H9 (cell line): ENCODE data around the gene CDH4. TPM values are rescaled to one million over a fixed set of nuclear protein-coding genes. Genes with fewer than 3 reads are reported as not detected.

Experiments
- DNase-seq: peaks from one replicate; pipeline ENCODE4 v3.0.0-alpha.2; 2017
- H2AFZ ChIP-seq: one replicate; pipeline ENCODE4 v1.6.1; 2013; ENCODE audit warnings: mild to moderate bottlenecking, low read length, control low read depth, moderate library complexity
- H2AK5ac ChIP-seq: 2 replicates; pipeline ENCODE4 v1.6.1; 2013; ENCODE audit warnings: low read length, control low read depth, mixed read lengths; ENCODE audit not compliant: insufficient read length
- H2BK120ac ChIP-seq: one replicate; pipeline ENCODE4 v1.6.1; 2013; ENCODE audit warnings: low read depth, mild to moderate bottlenecking, low read length, control low read depth, inconsistent platforms; ENCODE audit not compliant: poor library complexity, severe bottlenecking
- H2BK12ac ChIP-seq: 2 replicates; pipeline ENCODE4 v1.6.1; 2013; ENCODE audit warnings: low read length, control low read depth, mixed read lengths, low read depth; ENCODE audit not compliant: insufficient read length
- H2BK15ac ChIP-seq: 2 replicates; pipeline ENCODE4 v1.6.1; 2013; ENCODE audit warnings: low read depth, low read length, control low read depth
- H2BK20ac ChIP-seq: one replicate; pipeline ENCODE4 v1.6.1; 2013; ENCODE audit warnings: low read depth, mild to moderate bottlenecking, low read length, control low read depth, inconsistent platforms; ENCODE audit not compliant: poor library complexity, severe bottlenecking
- H2BK5ac ChIP-seq: 2 replicates; pipeline ENCODE4 v1.6.1; 2013; ENCODE audit warnings: low read length, control low read depth, mixed read lengths; ENCODE audit not compliant: insufficient read length
- H3K14ac ChIP-seq: 2 replicates; pipeline ENCODE4 v1.6.1; 2013; ENCODE audit warnings: low read length, control low read depth; ENCODE audit not compliant: insufficient read depth
- H3K18ac ChIP-seq: 2 replicates; pipeline ENCODE4 v1.6.1; 2013; ENCODE audit warnings: low read depth, mild to moderate bottlenecking, mixed read lengths, low read length, control low read depth; ENCODE audit not compliant: insufficient read length
- H3K23ac ChIP-seq: 2 replicates; pipeline ENCODE4 v1.6.1; 2013; ENCODE audit warnings: low read length, control low read depth, mixed read lengths, low read depth; ENCODE audit not compliant: insufficient read length
- H3K23me2 ChIP-seq: 2 replicates; pipeline ENCODE4 v1.6.1; 2013; ENCODE audit warnings: low read depth, mild to moderate bottlenecking, mixed read lengths, low read length, control low read depth; ENCODE audit not compliant: insufficient read length, poor library complexity, severe bottlenecking
- H3K27ac ChIP-seq: 2 replicates; pipeline ENCODE4 v1.5.1; 2013; ENCODE audit warnings: low read length, control low read depth, mixed read lengths, low read depth; ENCODE audit not compliant: insufficient read length
- H3K27me3 ChIP-seq: 2 replicates; pipeline ENCODE4 v1.6.1; 2013; ENCODE audit warnings: low read length, control low read depth, inconsistent platforms; ENCODE audit not compliant: insufficient read depth
- H3K4ac ChIP-seq: 2 replicates; pipeline ENCODE4 v1.6.1; 2013; ENCODE audit warnings: low read depth, mild to moderate bottlenecking, control low read depth, inconsistent platforms, low read length, moderate library complexity
- H3K4me1 ChIP-seq: 2 replicates; pipeline ENCODE4 v1.6.1; 2013; ENCODE audit warnings: low read length, control low read depth, inconsistent platforms; ENCODE audit not compliant: insufficient read depth
- H3K4me2 ChIP-seq: 2 replicates; pipeline ENCODE4 v1.6.1; 2013; ENCODE audit warnings: low read length, control low read depth, mixed read lengths; ENCODE audit not compliant: insufficient read length, insufficient read depth
- H3K56ac ChIP-seq: 2 replicates; pipeline ENCODE4 v1.6.1; 2013; ENCODE audit warnings: low read depth, mild to moderate bottlenecking, mixed read lengths, low read length, control low read depth; ENCODE audit not compliant: insufficient read length
- H3K79me1 ChIP-seq: 2 replicates; pipeline ENCODE4 v1.6.1; 2013; ENCODE audit warnings: low read depth, mild to moderate bottlenecking, moderate library complexity, low read length, control low read depth, inconsistent platforms; ENCODE audit not compliant: insufficient read depth, poor library complexity, severe bottlenecking
- H3K79me2 ChIP-seq: 2 replicates; pipeline ENCODE4 v1.6.1; 2013; ENCODE audit warnings: low read length, control low read depth, inconsistent platforms; ENCODE audit not compliant: insufficient read depth
- H3K9ac ChIP-seq: 2 replicates; pipeline ENCODE4 v1.6.1; 2013; ENCODE audit warnings: low read length, control low read depth, mixed read lengths; ENCODE audit not compliant: insufficient read length; ENCODE audit errors: extremely low read depth
- H3K9me3 ChIP-seq: one replicate; pipeline ENCODE4 v1.6.1; 2013; ENCODE audit warnings: low read depth, low read length, inconsistent platforms; ENCODE audit not compliant: control insufficient read depth
- H3T11ph ChIP-seq: one replicate; pipeline ENCODE4 v1.6.1; 2013; ENCODE audit warnings: mild to moderate bottlenecking, low read length, control low read depth, inconsistent platforms
- H4K20me1 ChIP-seq: one replicate; pipeline ENCODE4 v1.6.1; 2013; ENCODE audit not compliant: control insufficient read depth, insufficient read length, insufficient read depth
- H4K5ac ChIP-seq: 2 replicates; pipeline ENCODE4 v1.6.1; 2013; ENCODE audit warnings: low read depth, mild to moderate bottlenecking, mixed read lengths, low read length, control low read depth; ENCODE audit not compliant: insufficient read length
- H4K8ac ChIP-seq: replicated peaks from 2 replicates; pipeline ENCODE4 v1.6.1; 2013; ENCODE audit warnings: low read length, control low read depth, mixed read lengths, low read depth; ENCODE audit not compliant: insufficient read length
- H4K91ac ChIP-seq: 2 replicates; pipeline ENCODE4 v1.6.1; 2013; ENCODE audit warnings: low read depth, mild to moderate bottlenecking, moderate library complexity, mixed read lengths, low read length, control low read depth; ENCODE audit not compliant: insufficient read length
- H3K27ac Mint-ChIP-seq, 3 experiments: 2 replicates in 2 of 3; 3 replicates in 1 of 3; pipeline ENCODE4 v1.8.0; 2020 to 2021; ENCODE audit warnings: mixed read lengths in 3 of 3, mild to moderate bottlenecking in 1 of 3, moderate library complexity in 1 of 3
- H3K27me3 Mint-ChIP-seq: 2 replicates; pipeline ENCODE4 v1.8.0; 2021; ENCODE audit warnings: low read depth, mild to moderate bottlenecking, moderate library complexity, mixed read lengths
- H3K36me3 Mint-ChIP-seq, 3 experiments: 2 replicates in 2 of 3; 3 replicates in 1 of 3; pipeline ENCODE4 v1.8.0; 2020 to 2021; ENCODE audit warnings: low read depth in 3 of 3, mixed read lengths in 3 of 3; ENCODE audit not compliant: insufficient read depth in 1 of 3
- H3K4me1 Mint-ChIP-seq, 2 experiments: 2 replicates each; pipeline ENCODE4 v1.8.0; 2020; ENCODE audit warnings: mixed read lengths in 2 of 2
- H3K4me3 Mint-ChIP-seq, 2 experiments: 2 replicates in 1 of 2; 3 replicates in 1 of 2; pipeline ENCODE4 v1.8.0; 2020 to 2021; ENCODE audit warnings: mild to moderate bottlenecking in 2 of 2, mixed read lengths in 2 of 2, moderate library complexity in 1 of 2
- H3K9me3 Mint-ChIP-seq, 2 experiments: 2 replicates in 1 of 2; 3 replicates in 1 of 2; pipeline ENCODE4 v1.8.0; 2020; ENCODE audit warnings: mild to moderate bottlenecking in 2 of 2, mixed read lengths in 2 of 2, moderate library complexity in 1 of 2
- CTCF ChIP-seq: fragments of 200-600 bp; sonication (generic); conservative IDR thresholded peaks from 3 replicates; pipeline ENCODE4 v1.8.0; 2021; ENCODE audit warnings: antibody characterized with exemption, mild to moderate bottlenecking
- WGBS: extraction: QIAGEN DNeasy Blood & Tissue Kit; methylation state at CpG from one replicate; pipeline ENCODE4 v1.1.7; 2013; ENCODE audit warnings: missing lambda C conversion rate, low lambda C conversion rate, mixed read lengths; ENCODE audit not compliant: insufficient read length; ENCODE audit errors: extremely low coverage; 5-methylcytosine and 5-hydroxymethylcytosine counted together
- total RNA-seq: library from RNA; stranded (reverse); gene quantifications from 2 replicates; pipeline ENCODE4 v1.2.1, GENCODE V29; 2021

The CDH4 gene
- total RNA-seq, 1 experiment from 2014 or later: 3.0 TPM

- no peaks in the 10 kb centered on the region for H3K79me2 ChIP-seq
- Mint-ChIP-seq H3K4me3 (no peak overlapping the region), H3K9me3 (no peaks in the 10 kb centered on the region), H3K36me3 (no peaks in the 10 kb centered on the region), H3K4me1 (peaks cover 8 to 22% of the 10 kb centered on the region in 2 experiments), H3K27ac (no peak overlapping the region), H3K27me3 (peaks cover 43% of the 10 kb centered on the region)
- no peaks in the 10 kb centered on the region; the same call in 1 of the 2 replicates for H3K27me3 ChIP-seq
- H3K27ac ChIP-seq: no peak overlapping the region
- H2BK20ac ChIP-seq: no peak overlapping the region
- H3K18ac ChIP-seq: no peak overlapping the region
- H4K91ac ChIP-seq: no peak overlapping the region
- no peaks in the 10 kb centered on the region for H3K9me3 ChIP-seq
- no CpG with 5 or more reads among the region's 13 CpGs for WGBS
- H3K23me2 ChIP-seq: no peaks in the 10 kb centered on the region
- no peak overlapping the region for H2BK5ac ChIP-seq
- H3K79me1 ChIP-seq: no peaks in the 10 kb centered on the region
- H2BK15ac ChIP-seq: no peak overlapping the region
- H3K14ac ChIP-seq: no peak overlapping the region
- no peak overlapping the region for H2BK12ac ChIP-seq
- no peaks in the 10 kb centered on the region for H4K20me1 ChIP-seq
- H3K23ac ChIP-seq: no peak overlapping the region
- H3K4me2 ChIP-seq: no peak overlapping the region
- H3K4me1 ChIP-seq: no peaks in the 10 kb centered on the region
- H3K56ac ChIP-seq: no peak overlapping the region
- H4K8ac ChIP-seq: no peak overlapping the region
- H3K4ac ChIP-seq: no peak overlapping the region
- no peak overlapping the region for H3K9ac ChIP-seq
- H2AK5ac ChIP-seq: no peak overlapping the region
- no peak overlapping the region for H4K5ac ChIP-seq
- no peak for DNase-seq
- no peak overlapping the region for H2AFZ ChIP-seq
- H2BK120ac ChIP-seq: no peak overlapping the region
- H3T11ph ChIP-seq: no peak overlapping the region
- no peak for TF ChIP-seq CTCF
Observed at GRCh38 chr20:61808447-61808846, 556.4 kb downstream of the CDH4 start.
